Measurements from ENCODE around the gene SCFD2. TPM values are rescaled to one million over a fixed set of nuclear protein-coding genes. Genes with fewer than 3 reads are reported as not detected.

Gene SCFD2
- total RNA-seq, 4 donors from 2014 or later: 8.9 to 16.0 (median 14.8) TPM

DNA sequence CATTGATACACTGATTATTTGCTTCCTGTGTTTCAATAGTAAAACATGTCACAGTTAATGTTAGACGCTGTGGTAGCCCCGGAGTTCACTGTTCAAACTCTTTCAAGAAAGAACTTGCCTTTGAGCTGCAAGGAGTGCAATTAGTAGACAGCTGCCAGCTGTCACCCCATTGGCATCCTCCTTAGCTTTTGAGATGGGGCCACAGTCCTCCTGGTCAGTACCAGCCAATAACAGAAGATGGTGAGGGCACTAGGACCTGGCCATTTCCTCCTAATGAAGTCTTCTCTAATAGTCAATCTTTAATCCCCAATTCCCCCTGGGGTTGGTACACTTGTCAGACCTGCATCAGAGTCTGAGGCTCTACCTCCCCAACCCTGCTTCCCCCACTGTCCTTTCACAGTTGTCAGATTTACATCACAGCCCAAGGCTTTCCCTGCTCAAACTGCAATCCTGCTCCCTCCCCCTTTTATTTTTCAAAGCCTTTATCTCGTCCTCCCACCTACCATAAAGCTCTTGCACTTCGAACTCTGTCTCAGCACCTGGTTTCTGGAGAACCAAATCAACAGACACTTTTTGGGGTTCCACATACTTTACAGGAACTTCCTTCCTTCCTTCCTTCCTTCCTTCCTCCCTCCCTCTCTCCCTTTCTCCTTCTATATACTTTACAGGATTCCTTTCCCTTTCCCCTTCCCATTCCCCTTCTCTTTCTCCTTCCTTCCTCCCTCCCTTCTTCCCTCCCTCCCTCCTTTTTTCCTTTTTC, 321.8 kb downstream of the SCFD2 start:
- no peaks in the 10 kb centered on the region for H3K36me3 ChIP-seq
- H3K27me3 ChIP-seq: no peaks in the 10 kb centered on the region
- no peak overlapping the region for H3K27ac ChIP-seq
- no peak for DNase-seq
- no peak for ATAC-seq
- no peak overlapping the region for H3K4me3 ChIP-seq
- in situ Hi-C loops (cut with MboI; ENCODE audit: low sequenced_read_pairs in 4 of 4): no loop called here
- no peak for TF ChIP-seq POLR2A (IDR thresholded peaks at IDR 0.05)
- TF ChIP-seq, protein P1, sequence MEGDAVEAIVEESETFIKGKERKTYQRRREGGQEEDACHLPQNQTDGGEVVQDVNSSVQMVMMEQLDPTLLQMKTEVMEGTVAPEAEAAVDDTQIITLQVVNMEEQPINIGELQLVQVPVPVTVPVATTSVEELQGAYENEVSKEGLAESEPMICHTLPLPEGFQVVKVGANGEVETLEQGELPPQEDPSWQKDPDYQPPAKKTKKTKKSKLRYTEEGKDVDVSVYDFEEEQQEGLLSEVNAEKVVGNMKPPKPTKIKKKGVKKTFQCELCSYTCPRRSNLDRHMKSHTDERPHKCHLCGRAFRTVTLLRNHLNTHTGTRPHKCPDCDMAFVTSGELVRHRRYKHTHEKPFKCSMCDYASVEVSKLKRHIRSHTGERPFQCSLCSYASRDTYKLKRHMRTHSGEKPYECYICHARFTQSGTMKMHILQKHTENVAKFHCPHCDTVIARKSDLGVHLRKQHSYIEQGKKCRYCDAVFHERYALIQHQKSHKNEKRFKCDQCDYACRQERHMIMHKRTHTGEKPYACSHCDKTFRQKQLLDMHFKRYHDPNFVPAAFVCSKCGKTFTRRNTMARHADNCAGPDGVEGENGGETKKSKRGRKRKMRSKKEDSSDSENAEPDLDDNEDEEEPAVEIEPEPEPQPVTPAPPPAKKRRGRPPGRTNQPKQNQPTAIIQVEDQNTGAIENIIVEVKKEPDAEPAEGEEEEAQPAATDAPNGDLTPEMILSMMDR (IDR thresholded peaks at IDR 0.05 in 4 of 5, conservative IDR thresholded peaks at IDR 0.05 in 1 of 5): no peak
- intact Hi-C loops (cut with DNase I; ENCODE audit: low total_unique reads): no loop called here
- H3K9me3 ChIP-seq: no peaks in the 10 kb centered on the region
- peaks cover 17 to 18% of the 10 kb centered on the region in 2 donors for H3K4me1 ChIP-seq

DNA sequence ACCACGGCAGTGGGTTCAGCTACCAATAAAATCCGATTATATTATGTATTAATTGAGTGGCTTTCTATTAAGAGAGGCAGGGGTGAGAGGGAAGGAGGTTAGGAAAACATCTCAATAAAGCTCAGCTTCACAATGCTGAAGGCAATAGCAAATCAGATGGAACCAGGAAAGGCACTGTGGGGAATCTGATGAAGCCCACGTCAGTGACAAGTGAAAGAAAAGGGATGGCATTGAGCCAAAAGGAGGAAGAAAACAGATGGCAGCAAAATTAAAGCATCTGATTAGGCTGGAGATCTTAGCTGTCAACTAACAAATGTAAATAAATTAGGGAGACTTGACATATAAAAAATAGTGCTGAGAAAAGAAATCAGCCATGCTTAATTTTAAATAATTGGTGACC, 322.8 kb downstream of the SCFD2 start:
- no peak for DNase-seq
- H3K27ac ChIP-seq: no peak overlapping the region
- no peaks in the 10 kb centered on the region for H3K9me3 ChIP-seq
- in situ Hi-C loops (cut with MboI; ENCODE audit: low sequenced_read_pairs in 4 of 4) (no loop called here), intact Hi-C loops (cut with DNase I; ENCODE audit: low total_unique reads) (no loop called here)
- no peak overlapping the region for H3K4me3 ChIP-seq
- no peak for ATAC-seq
- TF ChIP-seq POLR2A (IDR thresholded peaks at IDR 0.05): no peak
- TF ChIP-seq, protein P1 (IDR thresholded peaks at IDR 0.05 in 4 of 5, conservative IDR thresholded peaks at IDR 0.05 in 1 of 5): no peak
- H3K27me3 ChIP-seq: no peaks in the 10 kb centered on the region
- H3K36me3 ChIP-seq: no peaks in the 10 kb centered on the region
- H3K4me1 ChIP-seq: peaks cover 18 to 20% of the 10 kb centered on the region in 2 donors

DNA sequence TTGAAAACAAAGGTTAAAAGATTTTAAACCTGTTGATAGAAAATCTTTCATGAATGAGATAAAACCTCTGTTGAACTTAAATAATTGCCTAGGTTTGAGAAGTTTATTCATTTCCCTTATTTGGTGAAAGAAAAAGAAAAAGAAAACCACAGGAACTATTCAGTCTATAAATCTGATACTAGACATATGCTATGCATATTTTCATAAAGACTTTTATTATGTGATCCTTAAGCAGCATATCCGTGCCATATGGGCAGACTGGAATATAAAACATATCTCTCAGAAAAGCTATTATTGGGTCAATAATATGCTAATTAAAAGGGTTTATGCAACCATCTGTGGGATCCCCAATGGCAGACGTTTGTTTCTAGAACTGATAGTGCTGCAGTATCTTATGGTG, 325.0 kb downstream of the SCFD2 start:
- no peaks in the 10 kb centered on the region for H3K27me3 ChIP-seq
- in situ Hi-C loops (cut with MboI; ENCODE audit: low sequenced_read_pairs in 4 of 4): no loop called here
- H3K36me3 ChIP-seq: no peaks in the 10 kb centered on the region
- TF ChIP-seq, protein P1 (IDR thresholded peaks at IDR 0.05 in 4 of 5, conservative IDR thresholded peaks at IDR 0.05 in 1 of 5): no peak
- no peak for TF ChIP-seq POLR2A (IDR thresholded peaks at IDR 0.05)
- no peak for ATAC-seq
- no peak overlapping the region for H3K4me3 ChIP-seq
- no peaks in the 10 kb centered on the region for H3K9me3 ChIP-seq
- H3K4me1 ChIP-seq: peaks cover 18 to 20% of the 10 kb centered on the region in 2 donors
- H3K27ac ChIP-seq: no peak overlapping the region
- intact Hi-C loops (cut with DNase I; ENCODE audit: low total_unique reads): no loop called here
- no peak for DNase-seq

DNA sequence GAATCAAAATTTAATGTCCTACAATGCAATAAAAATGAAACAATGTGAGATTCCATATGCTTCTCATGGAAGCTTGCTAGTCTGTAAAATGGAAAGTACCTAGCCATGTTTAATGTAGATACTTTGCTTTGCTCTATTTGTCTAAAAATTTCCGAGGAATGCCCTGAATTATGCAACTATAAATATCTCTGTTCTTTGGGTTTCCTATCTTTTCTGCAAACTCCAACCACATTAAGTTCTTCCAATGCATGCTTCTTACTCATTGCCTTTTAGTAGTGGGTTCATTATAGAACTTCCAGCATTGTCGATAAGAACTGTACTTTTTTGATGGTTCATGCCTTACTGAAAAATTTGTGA, 325.4 kb downstream of the SCFD2 start:
- ATAC-seq (no peak), DNase-seq (no peak)
- intact Hi-C loops (cut with DNase I; ENCODE audit: low total_unique reads) (no loop called here), in situ Hi-C loops (cut with MboI; ENCODE audit: low sequenced_read_pairs in 4 of 4) (no loop called here)
- TF ChIP-seq, protein P1 (IDR thresholded peaks at IDR 0.05 in 4 of 5, conservative IDR thresholded peaks at IDR 0.05 in 1 of 5): no peak
- TF ChIP-seq POLR2A (IDR thresholded peaks at IDR 0.05): no peak
- H3K36me3 ChIP-seq: no peaks in the 10 kb centered on the region
- peaks cover 18 to 20% of the 10 kb centered on the region in 2 donors for H3K4me1 ChIP-seq
- no peaks in the 10 kb centered on the region for H3K9me3 ChIP-seq
- H3K27ac ChIP-seq: peak overlapping the region in 1 of 4 donors; percentile 53
- no peaks in the 10 kb centered on the region for H3K27me3 ChIP-seq
- no peak overlapping the region for H3K4me3 ChIP-seq
